ENCODE measurements around the gene SERPINC1. TPM values are rescaled to one million over a fixed set of nuclear protein-coding genes. Genes with fewer than 3 reads are reported as not detected.
"Not testable (repeated sequence)": the region's sequence is repeated elsewhere in the genome, so short reads cannot be mapped to it uniquely, and the experiment has no call there.

The SERPINC1 gene
- total RNA-seq, 1 donor from 2014 or later: not detected

GRCh38 chr1:173863224-173864161, 53.6 kb downstream of the SERPINC1 start:
- H3K4me1 ChIP-seq (ENCODE audit: insufficient read depth, low read length): peaks cover 6% of the 10 kb centered on the region
- H3K4me1 Mint-ChIP-seq (ENCODE audit: low read depth, unreplicated experiment): peaks cover 22% of the 10 kb centered on the region
- peak overlapping the region; percentile 36 for H3K27ac ChIP-seq (ENCODE audit: low read depth, low read length)
- no peaks in the 10 kb centered on the region for H3K27me3 ChIP-seq (ENCODE audit: insufficient read depth, low read length)
- no peaks in the 10 kb centered on the region for H3K9me3 ChIP-seq (ENCODE audit: insufficient read depth, low read depth, low read length)
- DNase-seq (ENCODE audit: low read depth) (no peak), FAIRE-seq (no peak)
- peaks cover 45% of the 10 kb centered on the region for H3K36me3 ChIP-seq (ENCODE audit: insufficient read depth, low read length)
- H3K4me2 ChIP-seq (ENCODE audit: low read length): peak overlapping the region; percentile 87
- peaks cover 45% of the 10 kb centered on the region for H3K36me3 Mint-ChIP-seq (ENCODE audit: low read depth, unreplicated experiment)
- peak overlapping the region; percentile 95 for H3K9ac ChIP-seq (ENCODE audit: low read length)
- H3K9me3 Mint-ChIP-seq (ENCODE audit: unreplicated experiment): no peaks in the 10 kb centered on the region
- peak overlapping the region; percentile 98 for H3K4me3 ChIP-seq (ENCODE audit: insufficient read depth, low read depth, low read length)
- peaks cover 43% of the 10 kb centered on the region for H3K79me2 ChIP-seq (ENCODE audit: insufficient read depth, low read length)
- TF ChIP-seq EZH2 (IDR thresholded peaks at IDR 0.05; ENCODE audit: insufficient read depth, low read length): no peak
- TF ChIP-seq CTCF (IDR thresholded peaks at IDR 0.05; ENCODE audit: insufficient read depth, low read depth, low read length): no peak
- peak overlapping the region; percentile 99 for H3K4me3 Mint-ChIP-seq (ENCODE audit: unreplicated experiment)
- H3K27ac Mint-ChIP-seq (ENCODE audit: unreplicated experiment): peak overlapping the region; percentile 74
- peaks cover 63% of the 10 kb centered on the region for H4K20me1 ChIP-seq (ENCODE audit: insufficient read depth, low read length)
- no peak overlapping the region for H2AFZ ChIP-seq (ENCODE audit: low read depth, low read length)
- no peaks in the 10 kb centered on the region for H3K27me3 Mint-ChIP-seq (ENCODE audit: low read depth, unreplicated experiment)

- no peaks in the 10 kb centered on the region for H3K9me3 ChIP-seq (ENCODE audit: insufficient read depth, low read depth, low read length)
- H3K27me3 Mint-ChIP-seq (ENCODE audit: low read depth, unreplicated experiment): no peaks in the 10 kb centered on the region
- peaks cover 22% of the 10 kb centered on the region for H3K4me1 Mint-ChIP-seq (ENCODE audit: low read depth, unreplicated experiment)
- H3K27ac ChIP-seq (ENCODE audit: low read depth, low read length): no peak overlapping the region
- H3K79me2 ChIP-seq (ENCODE audit: insufficient read depth, low read length): peaks cover 43% of the 10 kb centered on the region
- peak overlapping the region; percentile 12 for H3K27ac Mint-ChIP-seq (ENCODE audit: unreplicated experiment)
- H3K9ac ChIP-seq (ENCODE audit: low read length): peak overlapping the region; percentile 4
- no peak overlapping the region for H3K4me3 ChIP-seq (ENCODE audit: insufficient read depth, low read depth, low read length)
- peak overlapping the region; percentile 99 for H3K4me3 Mint-ChIP-seq (ENCODE audit: unreplicated experiment)
- no peaks in the 10 kb centered on the region for H3K27me3 ChIP-seq (ENCODE audit: insufficient read depth, low read length)
- FAIRE-seq (no peak), DNase-seq (ENCODE audit: low read depth) (no peak)
- peaks cover 42% of the 10 kb centered on the region for H3K36me3 Mint-ChIP-seq (ENCODE audit: low read depth, unreplicated experiment)
- TF ChIP-seq EZH2 (IDR thresholded peaks at IDR 0.05; ENCODE audit: insufficient read depth, low read length) (no peak), CTCF (IDR thresholded peaks at IDR 0.05; ENCODE audit: insufficient read depth, low read depth, low read length) (no peak)
- peak overlapping the region; percentile 87 for H3K4me2 ChIP-seq (ENCODE audit: low read length)
- no peak overlapping the region for H2AFZ ChIP-seq (ENCODE audit: low read depth, low read length)
- peaks cover 63% of the 10 kb centered on the region for H4K20me1 ChIP-seq (ENCODE audit: insufficient read depth, low read length)
- peaks cover 45% of the 10 kb centered on the region for H3K36me3 ChIP-seq (ENCODE audit: insufficient read depth, low read length)
- H3K4me1 ChIP-seq (ENCODE audit: insufficient read depth, low read length): peaks cover 6% of the 10 kb centered on the region
- H3K9me3 Mint-ChIP-seq (ENCODE audit: unreplicated experiment): no peaks in the 10 kb centered on the region
These were observed 54.3 kb downstream of the SERPINC1 start for GRCh38 chr1:173862769-173863223.

- not testable (repeated sequence) for H3K9ac ChIP-seq (ENCODE audit: low read length); H3K27me3 ChIP-seq (ENCODE audit: insufficient read depth, low read length); H3K27me3 Mint-ChIP-seq (ENCODE audit: low read depth, unreplicated experiment); H3K9me3 Mint-ChIP-seq (ENCODE audit: unreplicated experiment); H2AFZ ChIP-seq (ENCODE audit: low read depth, low read length); H3K9me3 ChIP-seq (ENCODE audit: insufficient read depth, low read depth, low read length); FAIRE-seq; H3K4me3 ChIP-seq (ENCODE audit: insufficient read depth, low read depth, low read length); H3K27ac ChIP-seq (ENCODE audit: low read depth, low read length); H3K4me1 ChIP-seq (ENCODE audit: insufficient read depth, low read length); H3K4me2 ChIP-seq (ENCODE audit: low read length); DNase-seq (ENCODE audit: low read depth)
- H3K79me2 ChIP-seq (ENCODE audit: insufficient read depth, low read length): peaks cover 38% of the 10 kb centered on the region
- H3K36me3 ChIP-seq (ENCODE audit: insufficient read depth, low read length): peaks cover 45% of the 10 kb centered on the region
- peak overlapping the region; percentile 74 for H3K4me3 Mint-ChIP-seq (ENCODE audit: unreplicated experiment)
- H3K4me1 Mint-ChIP-seq (ENCODE audit: low read depth, unreplicated experiment): peaks cover 24% of the 10 kb centered on the region
- peak overlapping the region; percentile 75 for H3K27ac Mint-ChIP-seq (ENCODE audit: unreplicated experiment)
- peaks cover 37% of the 10 kb centered on the region for H3K36me3 Mint-ChIP-seq (ENCODE audit: low read depth, unreplicated experiment)
- H4K20me1 ChIP-seq (ENCODE audit: insufficient read depth, low read length): peaks cover 58% of the 10 kb centered on the region
These were observed 54.9 kb downstream of the SERPINC1 start for GRCh38 chr1:173862146-173862768.
